Keratinocyte (primary cell): ENCODE data around the gene ATP11A. TPM values are rescaled to one million over a fixed set of nuclear protein-coding genes. Genes with fewer than 3 reads are reported as not detected.

Source experiments
- DNase-seq: peaks from one replicate; pipeline ENCODE4 v3.0.0-alpha.2; 2011; ENCODE audit warnings: low read depth, missing footprints, low spot score
- FAIRE-seq: peaks from 2 replicates; lab custom pipeline; 2011; peaks lifted over from hg19 to GRCh38; lab: Jason Lieb, UNC
- H2AFZ ChIP-seq: 2 replicates; pipeline ENCODE4 v1.6.0; 2012; ENCODE audit warnings: low read length, control low read depth, inconsistent platforms; ENCODE audit not compliant: control insufficient read depth
- H3K27ac ChIP-seq: 2 replicates; pipeline ENCODE4 v1.5.1; 2011; ENCODE audit warnings: low read length; ENCODE audit not compliant: control insufficient read depth, insufficient read depth
- H3K27me3 ChIP-seq: 3 replicates; pipeline ENCODE4 v1.6.0; 2011; ENCODE audit warnings: low read length; ENCODE audit not compliant: control insufficient read depth, insufficient read depth; ENCODE audit errors: extremely low read depth
- H3K36me3 ChIP-seq, 2 experiments: 2 replicates in 1 of 2; 3 replicates in 1 of 2; pipeline ENCODE4 v1.5.1; 2011; ENCODE audit warnings: low read length in 2 of 2, mild to moderate bottlenecking in 1 of 2; ENCODE audit not compliant: control insufficient read depth in 2 of 2, insufficient read depth in 2 of 2; ENCODE audit errors: extremely low read depth in 1 of 2
- H3K4me1 ChIP-seq: 3 replicates; pipeline ENCODE4 v1.5.1; 2011; ENCODE audit warnings: low read length; ENCODE audit not compliant: control insufficient read depth, insufficient read depth; ENCODE audit errors: extremely low read depth
- H3K4me2 ChIP-seq: 3 replicates; pipeline ENCODE4 v1.6.0; 2011; ENCODE audit warnings: low read depth, low read length; ENCODE audit not compliant: control insufficient read depth, insufficient read depth; ENCODE audit errors: extremely low read depth
- H3K4me3 ChIP-seq, 3 experiments: fragments of 200-600 bp in 1 of 3; sonication (generic) in 1 of 3; 2 replicates in 2 of 3; 3 replicates in 1 of 3; pipeline ENCODE4 v1.5.1; 2011 to 2016; ENCODE audit warnings: low read length in 3 of 3, mild to moderate bottlenecking in 3 of 3, control low read depth in 2 of 3, inconsistent platforms in 1 of 3, low read depth in 1 of 3, mixed read lengths in 1 of 3, mixed run types in 1 of 3, moderate library complexity in 1 of 3; ENCODE audit not compliant: control insufficient read depth in 2 of 3, insufficient read depth in 2 of 3; ENCODE audit errors: extremely low read depth in 1 of 3
- H3K79me2 ChIP-seq: 2 replicates; pipeline ENCODE4 v1.6.0; 2012; ENCODE audit warnings: low read length; ENCODE audit not compliant: control insufficient read depth, insufficient read depth
- H3K9ac ChIP-seq: 3 replicates; pipeline ENCODE4 v1.6.0; 2011; ENCODE audit warnings: low read length; ENCODE audit not compliant: control insufficient read depth, insufficient read depth; ENCODE audit errors: extremely low read depth
- H3K9me1 ChIP-seq: 3 replicates; pipeline ENCODE4 v1.6.0; 2011; ENCODE audit warnings: low read length; ENCODE audit not compliant: control insufficient read depth, insufficient read depth; ENCODE audit errors: extremely low read depth
- H3K9me3 ChIP-seq: 2 replicates; pipeline ENCODE4 v1.5.1; 2012; ENCODE audit warnings: low read depth, low read length; ENCODE audit not compliant: control insufficient read depth
- H4K20me1 ChIP-seq: 3 replicates; pipeline ENCODE4 v1.6.0; 2011; ENCODE audit warnings: low read length; ENCODE audit not compliant: control insufficient read depth, insufficient read depth; ENCODE audit errors: extremely low read depth
- CTCF ChIP-seq, 3 experiments: IDR thresholded peaks in 1 of 3; conservative IDR thresholded peaks in 1 of 3; optimal IDR thresholded peaks in 1 of 3; 2 replicates in 2 of 3; 3 replicates in 1 of 3; pipeline versions ENCODE3 to v1.5.1; 2011; ENCODE audit warnings: low read length in 3 of 3, mild to moderate bottlenecking in 3 of 3, moderate library complexity in 2 of 3, control low read depth in 1 of 3, inconsistent platforms in 1 of 3; ENCODE audit not compliant: insufficient read depth in 2 of 3; ENCODE audit errors: extremely low read depth in 1 of 3
- EZH2 ChIP-seq: IDR thresholded peaks from one replicate; pipeline ENCODE4 v1.6.1; 2012; ENCODE audit warnings: inconsistent platforms, mild to moderate bottlenecking, low read length, moderate library complexity
- dilution Hi-C: fragments of 300-500 bp; cut with MboI; formaldehyde crosslinking; loops from one replicate; pipeline ENCODE4 v1.7.0; 2020; ENCODE audit warnings: low sequenced_read_pairs; ENCODE audit not compliant: extremely low pct_ligation_motif_present
- polyA plus RNA-seq, 5 experiments: library from polyadenylated mRNA; depleted of rRNA in 3 of 5; stranded (reverse) in 3 of 5; stranded (forward) in 1 of 5; unstranded in 1 of 5; fragments of >200 nt; gene quantifications; 1 replicate in 1 of 5; 2 replicates in 3 of 5; 3 replicates in 1 of 5; pipeline versions ENCODE4 v1.2.1 to v1.2.3, GENCODE V29; 2011 to 2012; ENCODE audit warnings: missing spikeins in 2 of 5, low read depth in 1 of 5, low replicate concordance in 1 of 5

The ATP11A gene
- polyA plus RNA-seq, 1 donor (not counting 4 experiments of a cell fraction or from before 2014, with no cell fraction given), result 4.3 TPM

- Histone ChIP-seq H3K27ac (no peak overlapping the region), H3K4me1 (no peaks in the 10 kb centered on the region), H3K4me2 (no peak overlapping the region), H3K9ac (no peak overlapping the region), H3K9me1 (no peaks in the 10 kb centered on the region), H3K27me3 (no peaks in the 10 kb centered on the region), H3K4me3 (no peak overlapping the region), H2AFZ (no peak overlapping the region), H4K20me1 (no peaks in the 10 kb centered on the region), H3K9me3 (no peaks in the 10 kb centered on the region), H3K79me2 (no peaks in the 10 kb centered on the region), H3K36me3 (peaks cover 0 to 7% of the 10 kb centered on the region in 2 experiments)
- DNase-seq, result no peak
- TF ChIP-seq CTCF (optimal IDR thresholded peaks at IDR 0.05 in 1 of 3, IDR thresholded peaks at IDR 0.05 in 1 of 3, conservative IDR thresholded peaks at IDR 0.05 in 1 of 3; ENCODE audit: extremely low read depth in 1 of 3, insufficient read depth in 2 of 3, low read length in 3 of 3), result no peak
- TF ChIP-seq EZH2, result no peak
- dilution Hi-C loops, result no loop called here
- FAIRE-seq, result no peak
These were observed 118.0 kb downstream of the ATP11A start for GRCh38 chr13:112807653-112808376.

- Histone ChIP-seq H3K36me3 (peaks cover 0 to 7% of the 10 kb centered on the region in 2 experiments), H3K4me2 (no peak overlapping the region), H3K4me3 (no peak overlapping the region), H3K4me1 (no peaks in the 10 kb centered on the region), H4K20me1 (no peaks in the 10 kb centered on the region), H3K27ac (no peak overlapping the region), H3K9ac (no peak overlapping the region), H3K9me1 (no peaks in the 10 kb centered on the region), H3K27me3 (no peaks in the 10 kb centered on the region), H3K9me3 (no peaks in the 10 kb centered on the region), H3K79me2 (no peaks in the 10 kb centered on the region), H2AFZ (no peak overlapping the region)
- dilution Hi-C loops, result no loop called here
- DNase-seq (no peak), FAIRE-seq (no peak)
- TF ChIP-seq CTCF (optimal IDR thresholded peaks at IDR 0.05 in 1 of 3, IDR thresholded peaks at IDR 0.05 in 1 of 3, conservative IDR thresholded peaks at IDR 0.05 in 1 of 3; ENCODE audit: extremely low read depth in 1 of 3, insufficient read depth in 2 of 3, low read length in 3 of 3) (no peak), EZH2 (no peak)
These were observed 118.7 kb downstream of the ATP11A start for GRCh38 chr13:112808377-112809140.
